ENCODE results near the gene EHMT1.
"Not testable (repeated sequence)": the region's sequence is repeated elsewhere in the genome, so short reads cannot be mapped to it uniquely, and the experiment has no call there.

The EHMT1 gene

GRCh38 chr9:137763271-137763955 lies 144.6 kb downstream of the EHMT1 start:
- DNase-seq, result no peak

GRCh38 chr9:137764171-137764671 lies 145.4 kb downstream of the EHMT1 start:
- DNase-seq, result no peak

- DNase-seq, result no peak
These were observed 146.2 kb downstream of the EHMT1 start for GRCh38 chr9:137764981-137765380.

- DNase-seq, result no peak
These were observed 146.7 kb downstream of the EHMT1 start for GRCh38 chr9:137765536-137765935.

- no peak for DNase-seq
These were observed 152.8 kb downstream of the EHMT1 start for GRCh38 chr9:137771580-137771979.

GRCh38 chr9:137772281-137772873 lies 153.6 kb downstream of the EHMT1 start:
- DNase-seq, result no peak

- no peak for DNase-seq
These were observed 156.1 kb downstream of the EHMT1 start for GRCh38 chr9:137774775-137775386.

- DNase-seq, result no peak
These were observed 157.6 kb downstream of the EHMT1 start for GRCh38 chr9:137776306-137776995.

GRCh38 chr9:137777761-137778160 lies 159.0 kb downstream of the EHMT1 start:
- no peak for DNase-seq

GRCh38 chr9:137778336-137778735 lies 159.5 kb downstream of the EHMT1 start:
- no peak for DNase-seq

- DNase-seq, result no peak
These were observed 160.1 kb downstream of the EHMT1 start for GRCh38 chr9:137778914-137779313.

GRCh38 chr9:137780031-137780430 lies 161.2 kb downstream of the EHMT1 start:
- DNase-seq, result not testable (repeated sequence)

GRCh38 chr9:137781906-137782585 lies 163.2 kb downstream of the EHMT1 start:
- no peak for DNase-seq

- no peak for DNase-seq
These were observed 164.7 kb downstream of the EHMT1 start for GRCh38 chr9:137783521-137783920.

- DNase-seq, result no peak
These were observed 165.2 kb downstream of the EHMT1 start for GRCh38 chr9:137784046-137784445.

GRCh38 chr9:137784641-137785513 lies 166.1 kb downstream of the EHMT1 start:
- no peak for DNase-seq

GRCh38 chr9:137785704-137786161 lies 166.9 kb downstream of the EHMT1 start:
- no peak for DNase-seq

GRCh38 chr9:137786511-137786920 lies 167.7 kb downstream of the EHMT1 start:
- DNase-seq, result no peak

GRCh38 chr9:137787381-137787780 lies 168.6 kb downstream of the EHMT1 start:
- DNase-seq, result no peak

- DNase-seq, result no peak
These were observed 169.1 kb downstream of the EHMT1 start for GRCh38 chr9:137787786-137788505.

Measured in effector CD4-positive, alpha-beta T cell (primary cell).